Motor neuron (in vitro differentiated cells): Measurements from ENCODE around the gene PARD3B. TPM values are rescaled to one million over a fixed set of nuclear protein-coding genes. Genes with fewer than 3 reads are reported as not detected.
A peak's percentile ranks its signal among the peaks of the same experiment; 100 is the strongest.

Experiments
- ATAC-seq, 8 experiments: fragments of 200-7000 bp; cut with Tn5 transposase; replicated peaks in 6 of 8; 2 replicates each; pipeline ENCODE4 v1.8.0; 2021; ENCODE audit warnings: mild to moderate bottlenecking in 8 of 8, moderate library complexity in 8 of 8
- H3K27ac ChIP-seq, 2 donors: fragments of 250-450 bp; sonication (Bioruptor Pico); 2 replicates each; pipeline ENCODE4 v1.9.0; 2021; ENCODE audit warnings: antibody characterized with exemption in 2 of 2, mild to moderate bottlenecking in 2 of 2, moderate library complexity in 1 of 2
- H3K4me1 ChIP-seq, 2 donors: fragments of 250-450 bp; sonication (Bioruptor Pico); replicated peaks in 1 of 2; 2 replicates each; pipeline ENCODE4 v1.6.1; 2021; ENCODE audit warnings: antibody characterized with exemption in 2 of 2, mild to moderate bottlenecking in 2 of 2, moderate library complexity in 1 of 2
- H3K4me3 ChIP-seq, 5 donors: fragments of 250-450 bp; sonication (Bioruptor Pico); 2 replicates each; pipeline ENCODE4 v1.9.0; 2021; ENCODE audit warnings: antibody characterized with exemption in 5 of 5, mild to moderate bottlenecking in 5 of 5, moderate library complexity in 4 of 5
- WGBS, 10 experiments: fragments of 450-650 bp; shearing (Covaris generic); methylation state at CpG; one replicate each; pipeline ENCODE4 v1.0.0; 2022; 5-methylcytosine and 5-hydroxymethylcytosine counted together
- in situ Hi-C, 9 experiments: fragments of 400-800 bp; cut with MboI; loops; one replicate each; pipeline ENCODE4 v1.15.0; 2021; ENCODE audit warnings: low sequenced_read_pairs in 9 of 9, low pct_unique_long_range_greater_than_20kb in 2 of 9; ENCODE audit not compliant: unreplicated experiment in 9 of 9
- total RNA-seq, 8 experiments: library from RNA; unstranded; fragments of 300-600 nt; gene quantifications; 2 replicates each; pipeline versions ENCODE4 v1.2.3 to v1.2.4, GENCODE V29; 2022

PARD3B gene
- total RNA-seq, 8 experiments from 2014 or later, result 3.1 to 24.3 (median 10.4) TPM

DNA sequence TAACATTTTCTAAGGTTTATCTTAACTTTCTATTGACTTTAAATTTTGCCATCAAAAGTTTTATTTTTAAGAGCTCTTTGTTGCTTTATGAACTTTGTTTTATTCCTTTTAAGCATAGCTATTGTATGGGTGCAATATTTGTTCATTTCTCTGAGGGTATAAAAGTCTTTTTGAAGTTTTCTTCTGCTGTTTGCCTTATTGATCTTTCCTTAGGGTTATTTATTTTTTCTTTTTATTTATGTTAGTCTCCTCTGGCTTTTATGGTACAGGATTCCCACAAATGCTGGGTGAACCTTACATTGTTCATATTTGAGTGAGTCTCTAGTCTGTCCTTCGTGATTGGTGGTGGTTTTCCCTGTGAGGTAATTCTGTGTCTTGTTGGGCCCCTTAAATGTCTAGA is 68.4 kb downstream of the PARD3B start:
- in situ Hi-C loops, result no loop called here
- 67 to 100% (median 96%) methylated on average over 1 of the region's 1 CpG; no CpG with 5 or more reads in 2 of the 10 experiments for WGBS, 10 experiments
- no peak for ATAC-seq
- Histone ChIP-seq H3K4me1 (no peaks in the 10 kb centered on the region), H3K4me3 (no peak overlapping the region), H3K27ac (no peak overlapping the region)

GRCh38 chr2:204615456-204615855 is 70.2 kb downstream of the PARD3B start:
- WGBS, 10 experiments, result 17 to 100% (median 92%) methylated on average over 1 to 4 of the region's 4 CpGs; no CpG with 5 or more reads in 2 of the 10 experiments
- Histone ChIP-seq H3K27ac (no peak overlapping the region), H3K4me1 (no peaks in the 10 kb centered on the region), H3K4me3 (no peak overlapping the region)
- in situ Hi-C loops, result no loop called here
- ATAC-seq, result no peak

GRCh38 chr2:204625135-204625534 is 79.9 kb downstream of the PARD3B start:
- 77 to 100% (median 96%) methylated on average over 1 to 2 of the region's 2 CpGs; no CpG with 5 or more reads in 2 of the 10 experiments for WGBS, 10 experiments
- ATAC-seq, result peak in 3 of 8 experiments; percentile 29 to 77 (median 48)
- in situ Hi-C loops, result no loop called here
- Histone ChIP-seq H3K4me3 (no peak overlapping the region), H3K27ac (no peak overlapping the region), H3K4me1 (peaks cover 2 to 5% of the 10 kb centered on the region in 2 donors)

DNA sequence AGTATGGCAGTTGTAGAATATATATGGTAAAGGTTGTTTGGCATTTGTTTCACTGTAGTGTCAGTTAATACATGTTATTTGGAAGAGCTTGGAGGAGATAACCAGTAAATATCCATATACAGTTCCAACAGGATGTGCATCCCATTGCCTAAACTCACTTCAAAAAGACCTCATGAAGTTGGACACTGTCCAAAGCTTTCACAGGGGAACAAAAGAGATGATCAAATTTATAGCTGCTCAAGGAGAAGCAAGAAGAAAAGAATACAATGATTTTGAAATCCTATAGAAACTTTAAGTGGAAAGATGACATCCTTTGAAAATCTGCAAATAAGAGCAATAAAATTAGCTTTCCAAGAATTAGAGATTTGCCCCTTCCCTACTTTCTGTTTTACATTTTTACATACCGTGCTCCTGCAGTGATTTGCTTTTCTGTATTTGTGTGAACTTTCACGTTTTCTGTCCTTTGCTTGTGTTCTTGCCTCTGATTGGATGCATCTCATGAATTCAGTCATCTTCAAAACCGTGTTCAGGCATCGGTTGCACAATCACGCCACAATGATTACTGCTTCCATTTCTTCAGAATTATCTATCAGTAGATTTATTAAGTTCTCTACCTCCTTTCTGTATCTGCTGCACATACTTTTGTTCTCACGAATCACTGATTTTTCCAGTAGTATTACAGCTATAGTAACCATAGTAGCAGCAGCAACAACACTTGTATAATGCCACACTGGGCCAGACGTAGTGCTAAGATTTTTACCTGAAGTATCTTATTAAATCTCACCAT is 83.8 kb downstream of the PARD3B start:
- ATAC-seq, result peak in 3 of 8 experiments; percentile 43 to 48 (median 47)
- in situ Hi-C loops, result no loop called here
- 66 to 100% (median 86%) methylated on average over 3 to 7 of the region's 7 CpGs for WGBS, 10 experiments
- Histone ChIP-seq H3K4me3 (no peak overlapping the region), H3K4me1 (peaks cover 2 to 5% of the 10 kb centered on the region in 2 donors), H3K27ac (no peak overlapping the region)

DNA sequence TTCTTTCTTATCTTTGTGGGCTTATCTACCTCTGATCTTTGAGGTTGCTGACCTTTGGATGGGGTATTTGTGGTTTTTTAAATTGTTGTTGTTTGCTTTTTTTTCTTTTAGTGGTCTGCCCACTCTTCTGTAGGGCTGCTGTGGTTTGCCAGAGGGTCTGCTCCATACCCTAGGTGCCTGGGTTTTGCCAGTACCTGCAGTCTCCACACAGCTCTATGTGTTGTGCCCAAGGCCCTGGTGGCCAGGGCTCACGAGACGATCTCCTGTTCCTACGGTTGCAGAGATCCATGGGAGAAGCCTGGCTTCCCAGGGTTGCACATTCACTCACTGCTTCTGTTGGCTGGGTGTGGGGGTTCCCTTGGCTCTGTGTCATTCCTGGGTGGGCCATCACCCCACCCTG is 87.1 kb downstream of the PARD3B start:
- Histone ChIP-seq H3K4me1 (peaks cover 2 to 5% of the 10 kb centered on the region in 2 donors), H3K4me3 (no peak overlapping the region), H3K27ac (no peak overlapping the region)
- in situ Hi-C loops, result no loop called here
- ATAC-seq, result no peak
- WGBS, 10 experiments, result 79 to 100% methylated on average over 2 to 3 of the region's 3 CpGs; no CpG with 5 or more reads in 8 of the 10 experiments

DNA sequence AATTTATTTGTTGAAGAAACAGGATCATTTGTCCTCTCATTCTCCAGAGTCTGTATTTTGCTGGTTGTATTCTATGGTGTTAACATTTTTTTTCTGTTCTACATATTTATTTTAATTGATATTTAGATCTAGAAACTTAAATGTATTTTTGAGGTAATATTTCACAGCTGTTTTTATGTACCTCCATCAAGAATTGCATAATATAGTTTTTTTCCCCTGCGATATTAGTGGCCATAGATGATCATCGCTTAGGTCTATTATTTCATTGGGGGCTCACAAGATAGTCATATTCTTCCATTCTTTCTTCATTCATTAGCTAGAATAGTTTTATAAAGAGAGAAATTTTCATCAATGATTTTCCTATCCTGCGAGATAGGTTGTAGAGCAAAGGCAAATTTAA is 89.3 kb downstream of the PARD3B start:
- Histone ChIP-seq H3K27ac (no peak overlapping the region), H3K4me3 (no peak overlapping the region), H3K4me1 (no peaks in the 10 kb centered on the region)
- ATAC-seq, result no peak
- WGBS, 10 experiments, result 83 to 100% (median 97%) methylated on average over 2 to 3 of the region's 3 CpGs; no CpG with 5 or more reads in 1 of the 10 experiments
- in situ Hi-C loops, result no loop called here

- Histone ChIP-seq H3K4me3 (no peak overlapping the region), H3K27ac (no peak overlapping the region), H3K4me1 (no peaks in the 10 kb centered on the region)
- WGBS, 10 experiments, result 34 to 76% (median 57%) methylated on average over 2 to 3 of the region's 3 CpGs; no CpG with 5 or more reads in 2 of the 10 experiments
- ATAC-seq, result no peak
- in situ Hi-C loops, result no loop called here
Measured at GRCh38 chr2:204635478-204635877, 90.2 kb downstream of the PARD3B start.

DNA sequence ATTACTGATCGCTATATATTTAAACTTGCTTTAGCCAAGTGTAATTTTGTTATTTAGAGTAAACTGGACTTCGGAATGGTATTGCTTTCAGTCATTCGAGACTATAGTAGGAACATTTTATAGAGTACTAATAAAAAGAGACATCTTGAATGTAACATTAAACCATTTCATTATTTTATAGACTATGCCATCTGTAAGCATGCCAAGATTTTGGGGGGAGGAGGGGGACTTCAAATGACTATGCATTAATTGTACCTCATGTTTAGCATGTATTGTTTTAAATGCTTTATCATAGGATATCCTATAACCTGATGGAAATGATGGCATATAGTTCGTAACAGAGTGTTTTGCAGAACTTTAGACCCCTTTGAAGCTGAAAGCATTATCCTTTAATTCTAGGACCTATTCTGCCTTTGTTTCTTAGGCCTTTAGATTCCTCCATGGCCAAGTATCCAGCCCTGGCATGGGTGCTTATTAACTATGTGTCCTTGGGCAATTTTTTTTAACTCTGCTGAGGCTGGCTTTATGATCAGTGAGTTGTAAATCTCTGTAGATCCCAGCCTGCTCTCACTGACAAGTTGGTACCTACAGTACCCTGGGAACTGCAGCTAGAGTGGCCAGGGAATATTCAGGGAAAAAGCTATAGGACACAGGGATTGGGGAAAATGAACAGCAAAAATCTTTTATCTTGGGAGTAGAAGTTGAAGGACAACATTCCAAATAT is 93.4 kb downstream of the PARD3B start:
- H3K4me3 ChIP-seq, result no peak overlapping the region
- in situ Hi-C loops, result no loop called here
- no peak overlapping the region for H3K27ac ChIP-seq
- no peak for ATAC-seq
- H3K4me1 ChIP-seq, result no peaks in the 10 kb centered on the region
- 91 to 100% (median 97%) methylated on average over 1 to 4 of the region's 4 CpGs; no CpG with 5 or more reads in 3 of the 10 experiments for WGBS, 10 experiments

DNA sequence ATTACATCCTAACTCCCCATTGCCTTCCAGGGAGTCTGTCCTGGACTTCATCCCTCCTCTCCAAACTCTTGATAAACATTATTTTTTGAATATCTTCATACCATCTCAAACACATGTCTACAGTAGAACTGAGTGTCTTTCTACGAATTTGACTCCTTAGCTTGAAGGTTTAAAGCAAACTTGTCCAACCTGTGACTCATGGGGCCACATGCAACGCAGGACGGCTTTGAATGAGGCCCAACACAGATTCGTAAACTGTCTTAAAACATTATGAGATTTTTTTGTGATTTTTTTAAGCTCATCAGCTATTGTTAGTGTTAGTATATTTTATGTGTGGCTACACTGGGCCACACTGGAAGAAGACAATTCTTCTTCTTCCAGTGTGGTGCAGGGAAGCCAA is 98.1 kb downstream of the PARD3B start:
- in situ Hi-C loops, result no loop called here
- peak in 1 of 8 experiments; percentile 26 for ATAC-seq

GRCh38 chr2:204645018-204645773 is 99.9 kb downstream of the PARD3B start:
- H3K27ac ChIP-seq, result no peak overlapping the region
- peak in 3 of 8 experiments; percentile 34 to 74 (median 57) for ATAC-seq
- in situ Hi-C loops, result no loop called here
- no peaks in the 10 kb centered on the region for H3K4me1 ChIP-seq
- H3K4me3 ChIP-seq, result no peak overlapping the region
- 0 to 100% (median 83%) methylated on average over 1 of the region's 1 CpG; no CpG with 5 or more reads in 4 of the 10 experiments for WGBS, 10 experiments

More for the DNA sequence above, 98.1 kb downstream of the PARD3B start:
- no peaks in the 10 kb centered on the region for H3K4me1 ChIP-seq
- no peak overlapping the region for H3K4me3 ChIP-seq
- no peak overlapping the region for H3K27ac ChIP-seq
- 24 to 100% (median 88%) methylated on average over 2 to 4 of the region's 4 CpGs; no CpG with 5 or more reads in 2 of the 10 experiments for WGBS, 10 experiments

DNA sequence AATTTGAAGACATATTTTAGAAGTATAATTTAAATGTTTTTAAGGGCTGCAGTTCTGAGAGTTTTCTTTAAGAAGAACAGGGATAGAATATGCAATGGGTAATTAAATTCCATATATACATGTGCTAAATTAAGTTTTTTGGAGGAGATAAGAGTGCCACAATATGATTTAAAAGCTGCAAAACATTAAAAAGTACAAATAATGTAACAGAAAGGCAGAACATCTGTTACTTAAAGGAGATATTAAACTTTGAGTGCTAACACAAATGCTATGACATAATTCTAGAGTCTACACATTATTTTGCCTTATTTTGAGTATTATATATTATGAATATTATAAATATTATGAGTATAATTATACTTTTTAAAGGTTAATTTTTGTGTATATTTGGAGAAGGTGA is 102.4 kb downstream of the PARD3B start:
- no peak overlapping the region for H3K4me3 ChIP-seq
- no peaks in the 10 kb centered on the region for H3K4me1 ChIP-seq
- no peak overlapping the region for H3K27ac ChIP-seq
- in situ Hi-C loops, result no loop called here
- ATAC-seq, result no peak

GRCh38 chr2:204650611-204651010 is 105.3 kb downstream of the PARD3B start:
- in situ Hi-C loops, result no loop called here
- H3K4me1 ChIP-seq, result no peaks in the 10 kb centered on the region
- no peak for ATAC-seq
- no peak overlapping the region for H3K4me3 ChIP-seq
- H3K27ac ChIP-seq, result no peak overlapping the region

- no peak overlapping the region for H3K27ac ChIP-seq
- no peaks in the 10 kb centered on the region for H3K4me1 ChIP-seq
- 57 to 97% (median 90%) methylated on average over 1 to 4 of the region's 4 CpGs; no CpG with 5 or more reads in 5 of the 10 experiments for WGBS, 10 experiments
- in situ Hi-C loops, result no loop called here
- H3K4me3 ChIP-seq, result no peak overlapping the region
- no peak for ATAC-seq
Measured at GRCh38 chr2:204652063-204652462, 106.8 kb downstream of the PARD3B start.
